ENCODE results near the gene ATP2B1.
"Not testable (repeated sequence)": the region's sequence is repeated elsewhere in the genome, so short reads cannot be mapped to it uniquely, and the experiment has no call there.

The ATP2B1 gene

DNA sequence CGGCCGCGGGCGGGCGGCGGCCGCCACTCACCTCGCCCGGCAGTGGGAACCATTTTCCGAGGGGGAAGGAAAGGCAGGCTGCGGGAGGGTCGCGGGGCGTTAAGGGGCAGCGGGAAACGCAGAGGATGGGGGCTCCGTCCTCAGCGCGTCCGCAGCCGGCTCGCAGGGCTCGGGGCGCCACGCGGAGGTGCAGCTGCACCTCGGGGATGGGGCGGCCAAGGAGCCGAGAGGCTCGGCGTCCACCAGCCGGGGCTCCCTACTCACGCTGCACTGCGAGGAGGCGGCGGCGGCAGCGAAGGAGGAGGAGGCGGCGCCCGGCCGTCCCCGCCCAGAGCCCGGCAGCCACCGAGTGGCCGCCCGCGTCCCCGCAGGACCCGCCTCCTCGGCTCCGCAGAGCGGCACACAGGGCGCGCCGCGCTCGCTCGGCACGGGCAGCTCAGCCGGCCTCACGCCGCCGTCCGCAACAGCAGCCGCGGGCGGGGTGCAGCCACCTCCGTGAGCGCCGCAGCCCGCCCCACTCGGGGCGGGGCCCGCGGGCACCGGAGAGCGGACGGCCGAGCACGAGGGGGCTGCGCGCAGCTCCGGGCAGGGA is at the start of gene ATP2B1:
TSS of gene ATP2B1 (minus strand) at position 274 of the 592 bp plus-strand sequence. CDS start 52,952 bp downstream, outside the sequence.
- peak; percentile 83 for DNase-seq

DNA sequence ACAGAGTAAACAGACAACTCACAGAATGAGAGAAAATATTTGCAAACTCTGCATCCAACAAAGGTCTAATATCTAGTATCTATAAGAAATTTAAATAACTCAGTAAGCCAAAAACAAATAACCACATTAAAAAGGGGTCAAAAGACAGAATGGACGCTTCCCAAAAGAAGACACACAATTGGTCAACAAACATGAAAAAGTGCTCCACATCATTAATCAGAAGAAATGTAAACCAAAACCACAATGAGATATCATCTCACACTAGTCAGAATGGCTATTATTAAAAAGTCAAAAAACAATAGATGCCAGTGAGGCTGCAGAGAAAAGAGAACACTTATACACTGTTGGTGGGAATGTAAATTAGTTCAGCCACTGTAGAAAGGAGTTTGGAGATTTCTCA is 49.3 kb upstream of the ATP2B1 start:
- not testable (repeated sequence) for DNase-seq

DNA sequence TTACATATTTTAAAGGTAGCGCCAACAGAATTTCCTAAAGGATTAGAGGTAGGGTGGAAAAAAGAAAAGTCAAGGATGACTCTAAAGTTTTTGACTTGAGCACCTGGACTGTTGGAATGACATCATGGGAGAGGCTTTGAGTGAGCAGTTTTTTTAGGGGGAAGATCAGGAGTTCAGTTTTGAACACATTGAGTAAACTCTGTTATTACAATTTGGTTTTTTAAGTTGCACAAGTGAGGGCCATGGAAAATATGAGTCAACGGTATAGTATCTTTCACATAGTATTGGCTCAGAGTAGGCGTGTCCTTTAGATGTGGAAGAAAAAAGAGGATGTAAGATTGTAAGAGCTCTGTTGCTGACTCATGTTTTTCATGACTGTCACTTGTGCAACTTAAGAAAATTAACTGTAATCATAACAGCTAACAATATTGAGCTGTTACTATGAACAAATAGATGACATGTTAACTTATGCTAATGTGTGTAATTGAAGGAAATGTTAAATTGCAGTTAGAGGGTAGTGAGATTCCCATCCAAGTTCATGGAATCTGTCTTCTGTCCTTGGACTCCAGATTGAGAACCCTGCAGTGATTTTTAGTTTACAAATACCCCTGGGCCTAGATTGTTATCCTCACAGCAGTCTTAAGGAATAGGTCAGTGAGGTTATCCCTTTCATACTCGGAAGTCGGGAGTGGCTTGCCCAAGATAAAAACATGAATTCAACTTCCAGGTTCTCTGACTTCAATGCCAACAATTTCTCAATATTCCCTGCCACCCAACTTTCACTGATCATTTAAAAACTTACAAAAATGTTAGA is 48.2 kb upstream of the ATP2B1 start:
- peak; percentile 93 for DNase-seq

DNA sequence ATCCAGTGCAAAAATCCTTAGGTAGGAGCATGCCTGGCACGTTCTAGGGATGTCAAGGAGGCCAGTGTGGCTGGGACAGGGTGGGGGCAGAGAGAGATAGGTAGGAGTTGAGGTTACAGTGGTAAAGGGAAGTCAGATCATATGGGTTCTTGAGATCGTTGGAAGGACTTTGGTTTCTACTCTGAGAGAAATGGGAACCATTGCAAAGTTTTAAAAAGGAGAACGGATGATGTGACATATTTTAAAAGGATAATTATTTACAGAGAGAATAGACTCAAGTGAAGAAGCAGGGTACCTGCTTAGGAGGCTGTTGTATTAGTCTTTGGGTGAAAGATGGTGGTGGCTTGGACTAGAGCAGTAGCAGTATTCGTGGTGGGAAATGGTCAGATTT is 47.6 kb upstream of the ATP2B1 start:
- no peak for DNase-seq

DNA sequence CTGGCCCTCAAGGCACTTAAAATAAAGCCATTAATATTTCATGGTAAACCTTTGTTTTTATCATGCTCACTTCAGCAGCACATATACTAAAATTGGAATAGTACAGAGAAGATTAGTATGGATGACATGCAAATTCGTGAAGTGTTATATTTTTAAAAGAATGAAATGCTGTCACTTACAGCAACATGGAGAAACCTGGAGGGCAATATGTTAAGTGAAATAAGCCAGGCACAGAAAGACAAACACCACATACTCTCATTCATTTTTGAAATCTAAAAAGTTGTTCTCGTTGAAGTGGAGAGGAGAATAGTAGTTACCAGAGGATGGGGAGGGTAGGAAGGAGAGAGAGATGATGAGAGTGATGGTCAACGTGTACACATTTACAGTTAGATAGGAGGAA is 45.4 kb upstream of the ATP2B1 start:
- no peak for DNase-seq

DNA sequence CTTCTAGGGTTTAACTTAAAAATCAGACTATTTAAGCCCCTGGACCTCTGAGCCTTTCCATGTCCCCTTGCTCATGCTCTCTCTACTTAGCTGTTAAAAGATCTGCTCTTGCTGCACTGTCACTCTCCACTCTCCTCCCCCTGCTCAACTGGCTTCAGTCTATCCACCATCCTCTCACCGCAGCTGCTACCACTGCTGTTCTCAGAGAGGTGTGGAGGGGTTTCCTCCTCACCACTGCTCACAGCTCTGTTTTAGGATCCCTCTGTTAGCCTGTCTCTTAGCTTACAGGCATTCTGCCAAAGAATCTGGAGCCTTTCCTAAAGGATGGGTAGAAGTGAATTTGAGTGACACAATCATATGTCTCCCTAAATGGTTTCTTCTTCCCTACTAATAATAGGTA is 43.7 kb upstream of the ATP2B1 start:
- DNase-seq: no peak

DNA sequence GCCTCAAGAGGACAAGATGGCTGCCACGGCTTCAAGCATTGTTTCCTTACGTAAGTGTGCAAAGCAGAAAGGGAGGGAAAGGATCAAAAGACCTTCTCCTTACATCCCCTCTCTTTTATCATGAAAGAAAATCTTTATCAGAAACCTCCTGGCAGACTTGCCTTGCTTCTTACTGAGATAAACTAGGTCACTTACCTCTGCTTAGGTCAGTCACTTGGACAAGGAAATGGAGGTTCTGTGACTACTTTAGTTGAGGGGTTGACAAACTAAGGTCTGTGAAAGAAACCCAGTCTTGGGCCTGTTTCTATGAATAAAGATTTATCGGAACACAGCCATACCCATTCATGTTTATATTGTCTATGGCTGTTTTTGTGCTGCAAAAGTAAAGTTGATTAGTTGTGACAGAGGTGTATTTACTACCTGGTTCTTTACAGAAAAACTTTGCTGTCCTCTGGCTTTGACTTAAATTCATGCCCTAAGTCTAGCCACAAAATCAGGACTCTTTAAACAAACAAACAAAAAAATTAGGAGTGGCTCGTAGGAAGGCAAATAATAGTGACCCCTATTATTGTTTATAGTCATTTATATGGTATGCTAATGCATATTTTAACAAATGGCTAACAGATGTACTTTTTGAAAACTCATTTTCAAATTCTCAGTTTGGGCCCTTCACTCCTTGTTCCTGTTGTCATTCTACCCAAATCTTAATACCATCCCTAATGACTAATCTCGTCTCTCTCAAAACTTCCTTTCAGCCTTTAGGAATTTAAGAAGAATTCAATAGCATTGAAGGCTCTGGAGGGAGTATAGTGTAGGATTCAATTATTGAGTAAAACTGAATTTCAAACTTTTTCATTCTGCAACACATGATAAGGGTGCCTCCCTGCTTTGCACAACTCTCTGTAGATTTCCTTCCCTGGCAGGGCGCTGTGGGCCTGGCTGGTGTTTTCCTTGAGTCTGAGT is 42.0 kb upstream of the ATP2B1 start:
- DNase-seq: peak; percentile 15

DNA sequence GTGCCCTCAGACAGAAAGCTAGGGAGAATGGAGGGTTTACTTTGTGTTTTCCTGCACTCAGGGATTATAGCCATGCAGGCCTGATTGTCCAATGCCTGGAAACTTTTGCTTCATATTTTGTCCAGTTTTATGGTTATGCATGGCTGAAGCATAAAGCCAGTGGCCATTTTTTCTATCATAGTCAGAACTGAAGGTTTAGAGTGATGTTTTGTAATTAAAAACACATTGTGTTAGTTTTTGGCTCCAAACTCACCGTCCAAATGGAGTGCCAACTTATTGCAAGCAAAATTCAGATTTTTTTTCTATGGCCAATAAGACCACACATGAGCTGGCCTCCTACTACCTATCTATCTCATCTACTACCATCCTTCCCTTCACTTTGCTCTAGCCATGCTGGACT is 40.2 kb upstream of the ATP2B1 start:
- DNase-seq: no peak

DNA sequence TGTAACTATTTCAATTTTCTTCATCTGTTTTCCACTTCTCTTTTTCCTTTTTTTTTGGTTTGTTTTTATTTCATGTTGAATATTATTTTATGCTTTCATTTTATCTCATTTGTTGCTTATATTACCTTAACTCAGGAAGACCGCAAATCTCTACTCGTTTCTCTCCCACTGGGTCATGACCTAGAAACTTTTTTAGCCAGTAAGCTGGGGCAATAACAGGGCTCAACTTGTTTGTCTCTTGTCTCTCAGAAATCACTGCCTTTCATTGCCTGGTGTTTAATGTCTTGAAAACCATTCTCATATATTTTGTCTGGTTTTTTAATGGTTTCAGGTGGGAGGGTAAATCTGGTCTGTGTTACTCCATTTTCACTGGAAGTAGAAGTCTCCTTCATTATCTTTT is 36.6 kb upstream of the ATP2B1 start:
- DNase-seq: no peak

DNA sequence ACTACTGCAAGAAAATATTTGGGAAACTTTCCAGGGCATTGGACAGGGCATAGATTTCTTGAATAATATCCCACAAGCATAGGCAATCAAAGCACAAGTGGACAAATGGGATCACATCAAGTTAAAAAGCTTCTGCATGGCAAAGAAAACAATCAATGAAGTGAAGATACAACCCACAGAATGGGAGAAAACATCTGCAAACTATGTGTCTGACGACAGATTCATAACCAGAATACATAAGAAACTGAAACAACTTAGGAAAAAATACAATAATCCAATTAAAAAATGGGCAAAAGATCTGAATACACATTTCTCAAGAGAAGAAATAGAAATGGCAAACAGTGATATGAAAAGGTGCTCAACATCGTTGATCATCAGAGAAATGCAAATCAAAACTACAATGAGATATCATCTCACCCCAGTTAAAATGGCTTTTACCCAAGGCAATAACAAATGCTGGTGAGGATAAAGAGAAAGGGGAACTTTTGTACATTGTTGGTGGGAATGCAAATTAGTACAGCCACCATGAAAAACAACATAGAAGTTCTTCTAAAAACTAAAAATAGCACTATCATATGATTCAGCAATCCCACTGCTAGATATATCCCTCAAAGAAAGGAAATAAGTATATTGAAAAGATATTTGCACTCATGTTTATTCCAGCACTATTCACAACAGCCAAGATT is 33.8 kb upstream of the ATP2B1 start:
- DNase-seq: no peak

DNA sequence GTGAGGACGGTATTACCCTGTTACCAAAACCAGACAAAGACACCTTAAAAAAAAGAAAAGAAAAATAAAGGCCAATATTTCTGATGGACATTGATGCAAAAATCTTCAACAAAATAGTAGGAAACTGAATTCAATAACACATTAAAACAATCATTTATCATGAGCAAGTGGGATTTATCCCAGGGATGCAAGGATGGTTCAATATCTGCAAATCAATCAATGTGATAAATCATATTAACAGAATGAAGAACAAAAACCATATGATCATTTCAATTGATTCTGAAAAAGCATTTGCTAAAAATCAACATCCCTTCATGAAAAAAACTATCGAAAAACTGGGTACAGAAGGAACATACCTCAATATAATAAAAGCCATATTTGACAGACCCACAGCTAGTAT is 32.3 kb upstream of the ATP2B1 start:
- DNase-seq: no peak

DNA sequence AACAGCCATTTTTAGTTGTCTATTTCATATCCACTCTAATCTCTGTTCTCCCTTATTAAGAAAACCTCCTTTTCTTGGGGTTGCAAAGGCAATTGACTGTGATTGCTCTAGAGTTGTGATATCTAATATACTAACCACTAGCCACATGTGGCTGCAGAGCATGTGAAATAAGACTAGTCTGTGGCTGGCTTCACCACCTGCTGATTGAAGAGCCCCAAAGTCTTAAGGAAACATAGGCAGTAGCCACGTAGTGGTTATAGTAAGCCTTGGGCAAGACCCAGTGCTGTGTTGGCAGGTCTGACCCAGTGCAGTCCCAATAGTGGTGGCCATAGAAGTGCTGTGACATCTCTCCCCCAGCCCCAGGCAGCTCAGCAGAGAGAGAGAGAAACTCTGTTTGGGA is 28.4 kb upstream of the ATP2B1 start:
- DNase-seq: no peak

DNA sequence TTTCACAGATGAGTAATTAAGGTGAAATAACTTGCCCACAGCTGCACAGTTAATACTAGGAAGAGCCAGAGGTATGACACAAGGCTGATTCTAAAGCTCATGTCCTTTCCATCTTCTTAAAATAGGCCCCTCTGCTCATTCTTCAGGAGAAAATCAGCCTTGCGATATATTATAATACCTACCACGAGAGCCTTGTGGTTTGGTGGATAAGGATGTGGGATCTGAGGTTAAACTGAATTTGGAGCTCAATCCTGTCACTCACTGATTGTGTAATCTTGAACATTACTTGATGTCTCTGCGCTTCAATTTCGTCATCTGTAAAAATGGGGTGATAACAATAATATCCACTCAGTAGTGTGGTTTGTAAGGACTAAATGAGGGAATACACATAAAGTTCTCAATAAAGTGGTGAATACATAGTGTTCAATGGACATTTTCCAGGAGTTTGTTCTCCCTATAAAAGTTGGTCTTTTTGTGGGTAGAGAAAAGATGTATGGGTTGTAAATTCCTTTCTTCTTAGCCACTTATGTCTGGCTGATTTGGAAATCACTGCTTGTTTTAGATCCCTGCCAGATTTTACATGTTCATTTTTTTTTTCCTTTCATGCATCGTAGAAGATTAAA is 25.1 kb upstream of the ATP2B1 start:
- DNase-seq: peak; percentile 94

DNA sequence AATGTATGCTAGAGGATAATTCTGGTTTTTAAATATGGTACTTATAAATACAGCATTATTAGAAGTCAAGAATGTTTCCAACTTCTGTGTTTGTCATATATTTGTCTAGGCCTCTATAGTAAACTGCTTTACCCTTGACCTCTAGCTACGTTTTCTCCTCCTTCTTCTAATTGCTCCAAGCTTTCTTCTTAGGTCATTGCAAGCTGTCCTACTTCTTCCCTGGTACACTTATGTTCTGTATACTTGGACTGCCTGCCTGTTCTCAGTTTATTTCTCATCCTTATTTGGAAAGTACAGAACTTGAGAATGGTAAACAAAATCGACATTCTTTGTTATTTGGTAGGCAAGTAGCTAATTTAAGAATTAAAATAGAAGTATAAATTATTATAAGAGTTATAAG is 23.9 kb upstream of the ATP2B1 start:
- DNase-seq: no peak

DNA sequence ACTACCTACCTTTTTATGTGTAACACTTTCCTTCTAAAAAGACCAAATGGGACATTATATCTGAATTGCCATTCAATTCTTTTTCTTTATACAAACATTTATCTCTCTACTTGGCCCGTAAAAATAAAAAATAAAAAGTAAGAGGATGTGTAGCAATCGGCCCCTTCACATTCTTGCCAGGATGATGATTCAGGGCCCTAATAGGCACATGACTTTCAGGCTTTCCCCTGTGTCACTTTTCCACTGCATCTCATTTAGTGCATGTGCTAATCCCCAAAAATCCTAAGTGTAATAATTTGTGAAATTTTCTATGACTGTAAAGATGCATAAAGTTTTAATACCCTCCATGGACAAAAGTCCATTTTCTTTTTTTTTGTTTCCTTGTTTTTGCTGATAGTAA is 23.0 kb upstream of the ATP2B1 start:
- DNase-seq: peak; percentile 20

DNA sequence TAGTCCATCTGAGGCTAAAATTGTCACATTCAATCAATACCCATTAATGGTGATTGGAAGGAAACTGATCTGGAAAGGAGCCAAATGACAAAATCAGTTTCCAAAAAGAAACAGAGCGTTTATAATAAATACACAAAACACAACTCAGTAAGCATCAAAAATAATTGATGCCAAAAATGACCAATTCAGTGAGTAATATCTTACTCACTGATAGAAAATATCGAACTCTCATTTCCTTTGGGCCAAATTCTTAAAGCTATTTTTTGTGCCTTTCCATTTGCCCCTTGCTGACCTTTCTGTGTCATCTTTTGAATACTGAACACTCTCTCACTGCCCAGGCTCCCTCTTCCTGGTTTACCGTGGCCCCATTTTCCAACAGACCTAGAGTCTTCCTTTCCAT is 22.5 kb upstream of the ATP2B1 start:
- DNase-seq: peak; percentile 22

DNA sequence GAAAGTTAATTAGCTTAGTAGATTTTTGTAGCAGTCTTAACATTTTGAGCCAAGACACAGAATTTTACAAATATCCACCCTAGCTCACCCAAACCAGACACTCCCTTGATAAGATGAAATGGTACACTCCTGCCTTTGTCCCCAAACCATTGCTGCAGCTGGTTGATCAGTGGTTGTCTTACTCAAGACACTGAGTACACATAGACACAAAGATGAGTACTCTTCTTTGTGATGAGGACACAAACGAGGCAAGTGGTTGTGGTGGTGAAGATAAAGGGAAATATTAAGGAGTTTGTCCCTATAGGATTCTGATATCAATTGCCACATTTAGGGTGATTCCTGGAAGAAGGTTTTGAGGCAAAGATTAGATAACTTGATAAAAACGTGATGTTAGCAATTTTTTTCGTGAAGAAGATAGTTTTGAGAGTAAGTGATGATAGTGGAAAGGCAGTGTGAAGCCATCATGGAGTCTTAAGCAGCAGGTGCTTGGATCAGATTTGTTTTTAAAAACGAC is 21.4 kb upstream of the ATP2B1 start:
- DNase-seq: no peak

DNA sequence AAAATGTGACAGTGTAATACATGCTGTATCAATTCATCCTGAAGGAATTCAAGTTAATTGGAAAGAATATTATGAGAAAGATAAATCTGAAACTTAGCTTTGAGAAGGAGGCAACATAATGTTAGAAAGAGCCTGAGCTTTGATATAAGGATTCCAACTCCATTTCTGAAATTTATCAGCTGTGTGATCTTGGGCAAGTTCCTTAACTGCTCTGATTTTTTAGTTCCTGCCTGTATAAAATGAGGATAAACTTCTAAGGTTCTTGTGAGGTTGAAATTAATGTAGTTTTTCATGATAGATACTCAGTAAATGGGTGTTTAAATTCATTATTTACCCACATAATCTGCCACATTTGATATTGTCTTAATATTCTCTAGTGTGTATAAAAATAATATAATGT is 14.6 kb upstream of the ATP2B1 start:
- no peak for DNase-seq

DNA sequence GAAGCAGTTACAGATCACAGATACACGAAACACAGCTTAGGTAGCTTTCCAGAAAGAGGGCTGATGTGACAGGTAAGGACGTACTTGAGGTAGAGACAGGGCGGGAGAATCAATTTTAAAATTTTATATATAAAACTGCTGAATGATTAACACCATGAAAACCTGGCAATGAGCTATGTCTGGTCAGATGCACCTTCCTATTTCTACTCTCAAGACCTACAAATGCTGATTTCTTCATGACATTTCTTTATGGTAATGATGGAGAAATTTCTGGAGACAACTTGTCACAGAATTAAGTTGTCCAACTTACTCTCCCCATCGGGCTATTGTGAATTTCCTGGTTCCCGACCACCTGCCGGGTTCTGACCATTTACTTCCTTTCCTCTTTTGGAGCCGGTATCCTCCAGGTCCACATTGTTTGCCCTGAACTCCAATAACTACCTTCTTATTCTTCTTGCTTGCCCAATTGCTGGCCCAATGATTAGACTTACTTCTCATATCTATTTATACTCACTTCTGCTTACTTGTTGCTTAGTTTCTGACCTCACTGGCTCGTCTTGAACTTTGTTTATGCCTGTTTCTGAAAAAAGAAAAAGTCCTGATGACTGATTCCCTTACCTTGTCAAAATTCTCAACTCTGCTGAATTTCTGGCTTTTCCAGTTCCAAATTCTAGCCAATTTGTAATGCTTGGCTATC is 12.8 kb upstream of the ATP2B1 start:
- no peak for DNase-seq

DNA sequence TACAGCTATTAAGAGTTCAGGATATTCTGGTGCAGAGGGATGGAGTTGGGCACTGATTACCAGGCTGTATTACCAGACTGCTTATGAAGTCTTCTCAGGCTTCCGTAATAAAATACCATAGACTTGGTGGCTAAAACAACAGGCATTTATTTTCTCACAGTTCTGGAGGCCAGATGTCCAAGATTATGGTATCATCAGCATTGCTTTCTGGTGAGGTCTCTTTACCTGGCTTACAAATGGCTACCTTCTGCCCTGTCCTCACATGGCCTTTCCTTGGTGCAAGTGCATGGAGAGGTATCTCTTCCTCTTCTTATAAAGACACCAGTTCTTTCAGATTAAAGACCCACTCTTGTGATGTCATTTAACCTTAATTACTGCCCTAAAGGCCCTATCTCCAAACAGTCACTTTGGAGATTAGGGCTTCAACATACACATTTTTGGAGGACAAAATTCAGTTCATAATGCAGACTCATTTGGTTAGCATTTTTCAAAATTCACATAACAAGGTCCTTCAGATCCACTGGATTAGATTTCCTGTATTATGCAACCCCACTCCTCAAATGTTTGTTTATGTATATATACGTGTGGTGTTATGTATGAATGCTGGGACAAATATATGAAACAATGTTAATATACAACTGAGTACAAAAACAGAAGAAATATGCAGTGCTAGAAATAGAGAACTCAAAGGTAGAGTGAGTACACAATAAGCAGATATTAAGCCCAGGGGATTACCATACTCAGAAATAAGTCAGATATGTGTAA is 9.3 kb upstream of the ATP2B1 start:
- DNase-seq: no peak

DNA sequence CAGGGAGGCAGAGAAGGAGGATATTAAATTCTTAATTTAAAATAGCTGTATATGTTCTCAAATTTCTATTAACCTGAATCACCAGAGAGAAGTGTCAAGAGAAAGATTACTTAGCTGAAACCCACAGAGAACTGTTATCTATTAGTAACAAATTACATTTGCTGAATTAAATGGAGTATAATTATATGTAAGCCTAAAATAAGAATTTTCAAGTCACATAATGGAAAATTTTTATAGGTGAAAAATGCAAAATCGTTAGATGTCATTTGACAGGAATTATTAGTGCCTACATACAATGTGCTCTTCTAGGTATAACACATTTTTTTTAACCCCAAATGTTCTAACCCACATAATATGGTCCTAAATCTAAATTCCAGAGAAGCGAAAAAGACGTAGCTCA is 4.1 kb upstream of the ATP2B1 start:
- DNase-seq: no peak

Data from NCI-H226 (cell line).